Umbilical cord (tissue), 2 donors: ENCODE results near the gene PELO. TPM values are rescaled to one million over a fixed set of nuclear protein-coding genes. Genes with fewer than 3 reads are reported as not detected.
"Not testable (repeated sequence)": the region's sequence is repeated elsewhere in the genome, so short reads cannot be mapped to it uniquely, and the experiment has no call there.

Experiments used
- DNase-seq: peaks from one replicate; pipeline ENCODE4 v3.0.0-alpha.2; 2015; ENCODE audit warnings: low spot score
- total RNA-seq: library from RNA; depleted of rRNA; stranded (reverse); fragments of >200 nt; gene quantifications from one replicate; pipeline ENCODE4 v1.2.3, GENCODE V29; 2014; ENCODE audit warnings: low replicate concordance; ENCODE audit not compliant: insufficient read depth

Gene PELO
- total RNA-seq, 1 donor from 2014 or later, result 57.5 TPM

DNA sequence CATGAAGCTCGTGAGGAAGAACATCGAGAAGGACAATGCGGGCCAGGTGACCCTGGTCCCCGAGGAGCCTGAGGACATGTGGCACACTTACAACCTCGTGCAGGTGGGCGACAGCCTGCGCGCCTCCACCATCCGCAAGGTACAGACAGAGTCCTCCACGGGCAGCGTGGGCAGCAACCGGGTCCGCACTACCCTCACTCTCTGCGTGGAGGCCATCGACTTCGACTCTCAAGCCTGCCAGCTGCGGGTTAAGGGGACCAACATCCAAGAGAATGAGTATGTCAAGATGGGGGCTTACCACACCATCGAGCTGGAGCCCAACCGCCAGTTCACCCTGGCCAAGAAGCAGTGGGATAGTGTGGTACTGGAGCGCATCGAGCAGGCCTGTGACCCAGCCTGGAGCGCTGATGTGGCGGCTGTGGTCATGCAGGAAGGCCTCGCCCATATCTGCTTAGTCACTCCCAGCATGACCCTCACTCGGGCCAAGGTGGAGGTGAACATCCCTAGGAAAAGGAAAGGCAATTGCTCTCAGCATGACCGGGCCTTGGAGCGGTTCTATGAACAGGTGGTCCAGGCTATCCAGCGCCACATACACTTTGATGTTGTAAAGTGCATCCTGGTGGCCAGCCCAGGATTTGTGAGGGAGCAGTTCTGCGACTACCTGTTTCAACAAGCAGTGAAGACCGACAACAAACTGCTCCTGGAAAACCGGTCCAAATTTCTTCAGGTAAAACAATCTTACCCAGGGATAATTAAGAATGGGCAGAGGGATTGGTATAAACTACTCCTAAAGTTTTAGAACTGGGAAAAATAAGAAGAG is 12.9 kb downstream of the PELO start:
- DNase-seq, result peak; percentile 66

DNA sequence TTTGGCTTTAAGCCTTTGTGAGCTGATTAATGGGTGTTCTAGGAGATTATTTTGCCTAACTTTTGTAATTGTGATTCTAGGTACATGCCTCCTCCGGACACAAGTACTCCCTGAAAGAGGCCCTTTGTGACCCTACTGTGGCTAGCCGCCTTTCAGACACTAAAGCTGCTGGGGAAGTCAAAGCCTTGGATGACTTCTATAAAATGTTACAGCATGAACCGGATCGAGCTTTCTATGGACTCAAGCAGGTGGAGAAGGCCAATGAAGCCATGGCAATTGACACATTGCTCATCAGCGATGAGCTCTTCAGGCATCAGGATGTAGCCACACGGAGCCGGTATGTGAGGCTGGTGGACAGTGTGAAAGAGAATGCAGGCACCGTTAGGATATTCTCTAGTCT is 13.6 kb downstream of the PELO start:
- no peak for DNase-seq

DNA sequence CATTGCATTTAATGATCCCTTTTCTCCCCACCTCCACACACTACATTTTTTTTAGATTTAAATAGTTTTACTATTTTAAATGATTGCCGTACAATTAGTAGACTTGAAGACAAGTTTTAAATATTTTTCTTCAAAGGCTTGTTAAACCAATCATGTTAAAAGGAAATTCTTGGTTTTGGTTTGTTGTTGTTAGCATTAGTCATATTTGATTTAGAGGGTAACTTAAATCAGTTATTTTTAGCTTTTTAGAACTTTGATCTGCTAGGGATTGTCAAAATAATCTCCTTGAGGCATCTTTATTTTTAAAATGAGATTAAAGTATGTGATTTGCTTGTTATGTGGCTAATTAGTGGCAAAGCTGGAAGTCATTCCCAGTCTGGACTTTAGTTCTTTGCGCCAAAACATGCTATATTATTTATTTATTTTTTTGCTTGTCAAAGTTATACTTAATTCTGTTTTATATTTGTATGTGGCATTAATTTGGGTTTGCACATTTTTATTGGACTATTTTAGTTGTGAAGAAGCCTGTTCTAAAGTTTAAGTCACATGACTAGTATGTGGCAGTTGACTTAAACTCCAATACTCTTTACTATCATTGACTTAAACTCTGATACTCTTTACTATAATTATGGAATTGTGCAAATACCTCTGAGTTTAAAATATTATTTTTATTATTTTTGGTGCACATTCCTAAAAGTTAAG is 14.7 kb downstream of the PELO start:
- DNase-seq, result no peak

DNA sequence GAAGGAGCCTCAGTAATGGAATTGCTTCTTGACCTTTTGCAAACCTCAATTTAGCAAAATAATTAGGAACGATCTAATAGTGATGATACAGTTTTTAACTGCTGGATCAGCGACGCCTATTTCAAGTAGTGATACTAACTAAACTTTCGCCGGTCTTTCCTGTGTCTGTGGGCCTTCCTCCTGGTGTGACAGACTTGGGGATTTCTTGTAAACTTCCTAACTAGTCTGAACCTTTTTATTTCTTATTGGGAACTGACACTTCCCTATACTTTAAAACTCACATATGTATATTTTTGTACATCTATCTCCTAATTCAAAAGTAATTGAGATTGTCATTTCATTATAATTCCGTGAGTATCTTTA is 15.2 kb downstream of the PELO start:
- DNase-seq, result no peak

DNA sequence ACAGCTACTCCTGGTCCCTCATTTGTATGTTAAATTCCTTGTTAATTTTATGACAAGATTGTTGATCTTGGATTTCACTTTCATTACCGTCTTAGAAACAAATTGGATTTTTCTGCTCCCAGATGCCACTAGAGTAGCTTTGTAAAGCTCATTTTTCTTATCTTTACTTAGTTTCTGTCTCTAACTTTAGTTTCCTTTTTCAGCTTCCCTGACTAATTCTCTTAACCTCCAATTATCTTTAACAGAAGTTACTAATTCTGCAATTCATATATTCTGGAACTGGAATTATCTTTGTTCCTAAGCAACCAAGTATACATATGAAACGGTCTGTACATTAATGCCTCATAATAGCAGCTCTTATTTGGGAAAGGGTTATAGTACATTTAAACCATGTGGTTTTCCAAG is 16.7 kb downstream of the PELO start:
- no peak for DNase-seq

DNA sequence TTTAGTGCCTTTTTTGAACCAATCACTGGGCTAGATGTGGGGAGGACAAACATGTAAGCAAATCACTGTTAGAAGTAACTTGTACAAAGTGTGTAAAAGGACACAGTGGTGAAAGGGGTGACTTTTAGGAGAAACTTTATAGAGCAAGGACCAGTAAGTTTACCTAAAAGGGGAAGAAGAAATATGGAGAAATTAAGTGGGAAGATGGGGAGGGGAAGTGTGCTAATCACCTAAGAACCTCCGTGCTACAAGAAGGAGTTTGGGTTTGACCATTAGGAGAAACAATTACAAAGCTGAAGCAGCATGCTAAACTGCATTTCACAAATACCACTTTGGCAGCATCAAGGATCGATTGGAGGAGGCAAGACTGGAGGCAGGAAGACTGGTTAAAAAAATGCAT is 17.3 kb downstream of the PELO start:
- DNase-seq, result no peak

DNA sequence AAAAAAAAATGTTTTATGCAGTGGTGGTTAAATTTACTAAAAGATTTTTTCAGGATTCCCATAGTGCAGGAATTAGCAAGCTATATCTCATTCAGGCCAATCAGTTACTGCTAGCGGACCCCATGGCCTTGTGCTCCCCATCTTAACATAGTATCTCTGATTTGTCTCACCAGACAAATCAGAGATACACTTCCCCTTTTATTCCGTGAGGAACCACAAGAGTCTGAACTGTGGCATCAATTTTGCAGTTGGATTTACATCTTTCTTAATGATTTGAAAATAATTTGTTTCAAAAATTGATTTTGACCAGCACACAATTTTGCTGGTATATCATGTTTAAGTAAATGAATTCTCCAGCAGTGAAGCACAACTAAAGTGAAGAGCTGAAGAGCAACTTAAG is 17.9 kb downstream of the PELO start:
- no peak for DNase-seq

DNA sequence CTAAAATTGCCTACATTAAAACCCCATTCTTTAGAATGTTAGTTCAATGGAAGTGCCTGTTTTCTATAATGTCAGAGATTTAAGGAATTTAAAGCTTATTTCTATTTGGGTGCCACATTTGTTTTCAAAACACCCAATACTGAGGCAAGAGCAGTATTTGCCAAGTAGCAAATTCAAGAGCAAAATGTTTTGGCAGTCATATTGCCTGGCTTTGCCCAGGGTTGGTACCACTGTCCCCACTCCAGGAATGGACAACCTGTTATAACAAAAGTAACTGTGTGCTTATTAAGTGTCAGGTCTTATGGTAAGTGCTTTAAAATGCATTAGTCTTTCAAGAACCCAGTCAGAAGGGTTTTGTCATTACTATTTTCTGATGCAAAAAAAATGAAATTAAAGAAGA is 19.3 kb downstream of the PELO start:
- no peak for DNase-seq

DNA sequence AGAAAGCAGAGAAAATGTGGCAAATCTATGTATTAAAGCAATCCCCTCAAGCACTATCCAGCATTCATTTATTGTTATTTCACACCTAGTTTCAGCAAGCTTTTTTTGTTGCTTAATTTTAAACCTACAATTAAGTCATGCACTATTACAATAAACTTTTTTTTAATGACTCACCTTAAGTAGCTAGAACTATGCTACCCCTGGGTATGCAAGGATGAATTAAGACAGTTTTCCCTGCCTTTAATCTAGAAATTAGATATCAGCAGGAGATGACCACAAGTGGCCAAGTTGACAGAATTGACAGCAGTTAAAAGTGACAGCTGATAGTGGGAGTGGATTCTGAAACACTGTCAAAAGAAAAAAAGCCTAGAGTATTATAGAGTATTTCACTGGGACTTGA is 20.0 kb downstream of the PELO start:
- no peak for DNase-seq

DNA sequence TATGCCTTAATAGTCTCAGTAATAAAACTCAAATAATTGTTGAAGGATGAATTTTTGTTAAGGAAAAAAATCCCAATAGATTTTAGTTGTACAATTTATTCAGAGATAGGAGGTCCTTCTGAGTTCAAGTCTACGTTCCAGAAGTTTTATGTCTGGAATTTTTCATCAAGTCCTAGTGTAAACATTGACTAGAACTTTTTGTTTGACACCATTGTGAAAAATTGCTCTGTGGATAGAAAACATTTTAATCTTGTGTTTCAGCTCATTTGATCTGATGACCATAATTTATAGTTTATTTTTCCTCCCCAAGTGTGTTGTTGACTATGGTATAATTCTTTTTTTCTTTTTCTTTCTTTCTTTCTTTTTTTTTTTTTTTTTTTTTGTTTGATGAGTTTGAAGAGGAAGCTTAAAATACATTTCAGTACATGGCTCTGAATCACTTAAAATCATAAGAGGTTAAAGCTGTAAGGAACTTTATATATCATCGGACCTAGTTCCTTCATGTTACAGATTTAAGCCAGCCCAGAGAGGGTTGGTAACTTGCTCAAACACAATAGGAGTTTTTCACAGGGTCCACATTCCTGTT is 20.7 kb downstream of the PELO start:
- no peak for DNase-seq

DNA sequence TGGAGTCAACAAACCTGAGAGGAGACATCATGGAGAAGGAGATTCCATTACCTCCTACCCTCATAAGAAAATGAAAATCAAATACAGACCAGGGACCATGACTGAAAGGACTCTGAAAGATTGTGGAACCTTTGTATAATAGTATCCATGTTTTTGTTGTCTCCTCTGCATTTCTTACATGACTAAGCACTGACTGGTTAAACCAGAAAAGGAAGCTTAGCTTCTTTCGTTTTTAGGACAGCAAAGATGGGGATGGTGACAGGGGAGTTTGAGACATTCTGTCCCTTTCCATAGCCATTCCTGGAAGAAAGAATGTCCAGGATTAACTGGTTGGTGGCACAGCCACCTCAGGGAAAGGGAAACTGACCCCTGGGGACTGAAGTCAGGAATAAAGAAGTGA is 22.2 kb downstream of the PELO start:
- no peak for DNase-seq

DNA sequence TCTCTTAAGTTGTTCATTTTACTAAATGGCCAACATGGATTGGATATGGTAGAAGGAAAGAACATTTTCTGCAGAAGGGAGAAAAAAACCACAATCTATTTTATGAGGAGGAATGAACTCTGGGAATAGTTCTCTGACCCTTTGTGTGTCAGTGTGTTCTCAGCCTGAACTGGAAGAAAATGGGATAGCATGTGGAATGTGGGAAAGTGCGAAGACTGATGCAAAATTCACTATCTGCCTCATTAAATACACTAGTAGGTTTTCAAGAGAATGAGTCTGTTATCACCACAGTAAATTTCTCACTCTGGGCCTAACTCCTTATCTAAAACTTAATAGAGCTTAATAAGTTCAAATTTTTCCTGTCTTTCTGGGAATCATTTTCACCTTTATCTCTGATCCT is 22.7 kb downstream of the PELO start:
- no peak for DNase-seq

DNA sequence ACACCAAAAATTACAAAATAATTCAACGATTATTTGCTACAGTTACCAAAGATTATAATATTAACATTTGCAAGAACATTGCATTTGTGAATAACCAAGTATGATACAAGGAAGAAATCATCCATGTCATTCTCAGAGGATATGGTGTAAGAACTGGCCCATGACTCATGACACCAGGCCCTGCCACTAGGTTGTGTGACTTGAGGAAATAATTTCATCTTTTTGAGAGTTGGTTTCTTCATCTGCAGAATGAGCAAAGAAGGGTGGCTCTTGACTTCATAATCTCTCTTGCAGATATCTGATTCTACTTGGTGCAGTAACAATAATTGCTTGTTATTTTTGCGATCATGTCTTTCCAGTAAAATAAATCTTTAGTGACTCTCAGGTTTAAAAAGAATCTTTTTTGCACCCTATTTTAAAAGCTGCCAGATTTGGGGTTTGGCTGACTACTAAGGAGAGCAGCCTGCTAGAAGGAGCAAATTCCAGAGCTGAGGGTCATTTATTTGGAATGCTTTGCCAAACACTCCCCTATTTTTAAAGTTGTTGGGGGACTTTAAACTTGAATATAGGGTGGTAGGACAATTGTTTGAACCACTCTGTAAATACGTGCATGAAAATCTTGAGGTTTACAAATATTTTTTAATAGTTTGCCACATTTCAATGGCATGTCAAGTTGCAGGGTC is 23.5 kb downstream of the PELO start:
- DNase-seq, result no peak

DNA sequence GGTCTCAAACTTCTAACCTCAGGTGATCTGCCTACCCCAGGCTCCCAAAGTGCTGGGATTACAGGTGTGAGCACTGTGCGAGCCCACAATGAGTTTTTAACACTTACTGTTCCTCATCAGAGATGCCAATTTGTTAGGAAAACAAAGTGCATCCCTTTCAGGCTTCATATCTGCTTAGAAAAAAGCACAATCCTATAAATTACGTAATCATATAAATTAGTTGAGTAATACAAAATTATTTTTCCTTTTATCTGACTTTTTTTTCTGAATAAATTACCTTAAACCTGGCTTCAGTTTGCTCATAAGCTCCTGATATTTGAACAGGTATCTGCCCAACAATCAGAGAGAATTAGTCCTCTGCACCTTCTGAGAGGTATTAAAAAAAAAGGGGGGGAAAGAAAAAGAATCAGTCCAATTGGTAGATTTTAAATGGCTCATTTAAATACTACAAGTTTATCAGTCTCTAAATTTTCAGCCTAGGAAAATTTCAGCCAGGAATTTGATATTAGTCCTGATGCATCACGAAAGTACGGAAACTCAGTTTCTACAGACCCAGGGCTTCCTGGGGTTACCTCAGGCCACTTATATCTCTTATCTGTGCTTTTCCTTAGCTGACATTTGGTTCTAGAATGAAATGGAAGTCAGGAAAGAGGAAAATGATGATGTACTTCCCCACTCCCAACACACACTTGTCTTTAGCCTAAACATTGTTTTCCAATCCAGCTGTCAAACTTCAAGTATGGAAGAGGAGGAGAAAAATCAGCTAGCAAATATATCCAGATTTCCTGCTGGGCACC is 26.8 kb downstream of the PELO start:
- no peak for DNase-seq

DNA sequence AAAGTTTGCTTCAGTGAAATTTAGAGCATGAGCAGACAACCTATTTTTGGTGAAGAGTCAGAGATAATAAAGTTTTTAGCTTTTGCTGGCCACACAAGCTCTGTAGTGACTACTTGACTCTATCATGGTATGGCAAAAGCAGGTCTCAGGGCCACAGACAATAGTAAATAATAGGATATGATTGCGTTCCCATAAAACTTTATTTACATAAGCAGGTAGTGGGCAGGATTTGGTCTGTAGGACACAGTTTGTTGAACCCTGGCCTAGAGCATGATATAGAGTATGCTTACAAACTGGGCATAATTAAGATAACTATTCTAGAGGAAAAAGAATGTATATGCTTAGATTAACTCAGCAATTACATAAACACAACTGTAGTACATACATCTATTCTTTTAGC is 30.1 kb downstream of the PELO start:
- DNase-seq, result no peak

DNA sequence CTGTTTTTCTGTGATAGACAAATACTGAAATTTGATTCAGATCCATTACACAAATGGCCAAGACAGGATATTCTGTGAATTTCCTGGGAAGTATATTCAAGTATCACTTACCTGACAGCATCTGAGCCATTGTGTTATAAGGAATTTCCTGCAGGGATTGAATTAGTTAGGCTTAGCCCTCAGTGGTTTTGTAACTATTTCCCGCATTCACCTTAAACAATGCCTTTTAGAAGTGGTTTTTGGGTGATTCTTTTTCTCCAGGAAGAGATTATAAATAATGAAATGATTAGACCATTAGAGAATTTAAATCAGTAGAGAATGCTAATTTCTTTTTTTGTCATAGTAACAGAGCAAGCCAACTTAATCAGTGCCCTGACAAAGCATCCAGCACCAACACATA is 30.6 kb downstream of the PELO start:
- no peak for DNase-seq

DNA sequence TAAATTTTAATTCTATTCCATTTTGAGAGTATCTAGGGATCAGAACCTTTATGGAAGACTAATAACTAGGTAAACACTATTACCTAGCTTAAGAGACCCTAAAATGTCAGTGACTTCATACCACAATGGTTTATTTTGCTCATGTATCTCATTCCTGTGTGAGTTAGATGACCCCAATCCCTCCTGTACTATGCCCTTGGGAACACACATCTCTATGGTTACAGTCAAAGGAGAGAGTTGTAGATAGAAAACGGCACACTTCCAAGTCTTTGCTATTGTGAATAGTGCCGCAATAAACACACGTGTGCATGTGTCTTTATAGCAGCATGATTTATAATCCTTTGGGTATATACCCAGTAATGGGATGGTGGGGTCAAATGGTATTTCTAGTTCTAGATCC is 31.1 kb downstream of the PELO start:
- DNase-seq, result not testable (repeated sequence)

DNA sequence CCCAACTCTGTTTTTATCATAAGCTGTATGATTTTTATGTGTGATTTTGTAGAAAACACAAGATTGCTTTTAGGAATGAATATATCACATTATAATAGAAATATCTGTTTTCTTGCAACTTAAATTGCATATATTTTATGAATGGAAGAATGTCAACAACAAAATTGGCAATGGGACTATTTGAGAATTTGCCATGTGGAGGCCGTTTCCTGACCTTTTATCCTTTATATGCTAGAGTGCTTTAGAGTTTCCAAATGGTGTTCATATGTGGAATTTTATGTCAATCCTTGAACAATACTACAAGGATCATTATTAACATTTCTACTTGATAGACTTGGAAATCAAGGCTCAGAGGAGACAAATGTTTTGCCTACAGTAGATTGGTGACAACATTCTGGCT is 34.2 kb downstream of the PELO start:
- no peak for DNase-seq

DNA sequence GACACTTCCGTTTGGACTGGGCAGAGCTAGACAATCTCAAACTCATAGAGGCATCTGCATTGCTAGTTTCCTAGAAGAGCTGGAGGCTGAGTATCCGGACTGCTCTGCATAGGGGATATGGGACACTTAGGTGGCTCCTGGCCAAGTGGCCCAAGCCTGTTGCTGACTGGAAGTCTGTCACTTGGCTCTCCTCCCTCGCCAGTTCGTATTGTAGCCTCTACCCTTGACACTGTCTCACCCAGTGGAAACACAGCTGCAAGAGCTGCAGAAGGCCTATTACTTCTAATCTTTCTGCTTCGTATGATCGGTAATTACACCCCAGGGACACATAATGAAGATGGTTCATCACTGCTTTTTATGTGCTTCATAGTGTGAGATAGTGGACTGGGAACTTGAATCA is 34.7 kb downstream of the PELO start:
- DNase-seq, result no peak

DNA sequence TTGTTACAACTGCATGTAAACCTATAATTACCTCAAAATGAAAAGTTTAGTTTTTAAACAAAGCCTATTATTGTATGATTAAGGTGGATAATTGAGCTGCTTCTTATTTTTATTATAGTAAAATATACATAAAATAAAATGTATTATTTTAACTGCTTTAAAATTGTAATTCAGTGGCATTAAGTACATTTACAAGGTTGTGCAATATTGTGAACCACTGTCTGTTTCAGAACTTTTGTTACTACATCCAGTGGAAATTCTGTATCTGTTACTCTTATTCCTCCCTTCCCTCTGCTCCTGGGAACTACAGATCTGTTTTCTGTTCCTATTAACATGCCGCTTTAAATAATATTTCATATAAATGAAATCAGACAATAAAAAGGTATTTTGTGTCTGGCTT is 37.1 kb downstream of the PELO start:
- DNase-seq, result no peak

DNA sequence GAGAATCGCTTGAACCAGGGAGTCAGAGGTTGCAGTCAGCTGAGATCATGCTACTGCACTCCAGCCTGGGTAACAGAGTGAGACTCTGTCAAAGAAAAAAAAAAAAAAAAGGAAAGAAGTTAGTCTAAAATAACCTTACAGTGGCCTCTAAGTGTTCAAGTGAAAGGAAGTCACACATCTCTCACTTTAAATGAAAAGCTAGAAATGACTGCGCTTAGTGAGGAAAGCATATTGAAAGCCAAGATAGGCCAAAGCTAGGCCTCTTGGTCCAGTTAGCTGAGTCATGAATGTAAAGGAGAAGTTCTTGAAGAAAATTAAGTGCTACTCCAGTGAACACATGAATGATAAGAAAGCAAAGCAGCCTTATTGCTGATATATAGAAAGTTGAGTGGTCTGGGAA is 38.1 kb downstream of the PELO start:
- no peak for DNase-seq

DNA sequence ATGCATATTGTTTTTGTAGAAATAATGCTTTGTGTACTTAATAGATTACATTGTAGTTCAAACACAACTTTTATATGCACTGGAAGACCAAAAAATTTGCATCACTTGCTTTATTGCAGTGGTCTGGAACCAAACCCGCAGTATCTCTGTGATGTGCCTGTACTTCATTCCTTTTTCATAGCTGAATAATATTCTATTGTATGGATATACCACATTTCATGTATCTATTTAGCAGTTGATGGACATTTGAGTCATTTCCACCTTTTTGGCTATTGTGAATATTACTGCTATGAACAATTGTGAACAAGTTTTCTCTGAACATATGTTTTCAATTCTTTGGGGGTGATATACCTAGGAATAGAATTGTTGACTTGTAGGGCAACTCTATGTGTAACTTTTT is 40.1 kb downstream of the PELO start:
- DNase-seq, result no peak
